Kidney epithelial cell (primary cell): ENCODE results near the gene GTF3C1. TPM values are rescaled to one million over a fixed set of nuclear protein-coding genes. Genes with fewer than 3 reads are reported as not detected.
"Not testable (repeated sequence)": the region's sequence is repeated elsewhere in the genome, so short reads cannot be mapped to it uniquely, and the experiment has no call there.

ENCODE experiments used
- DNase-seq: peaks from one replicate; pipeline ENCODE4 v3.0.0-alpha.2; 2010; ENCODE audit warnings: low read depth
- H3K27me3 ChIP-seq: 2 replicates; pipeline ENCODE4 v1.6.0; 2011; ENCODE audit warnings: low read length; ENCODE audit not compliant: control insufficient read depth, insufficient read depth
- H3K36me3 ChIP-seq: 2 replicates; pipeline ENCODE4 v1.5.1; 2011; ENCODE audit warnings: low read length; ENCODE audit not compliant: control insufficient read depth, insufficient read depth
- H3K4me3 ChIP-seq: 2 replicates; pipeline ENCODE4 v1.5.1; 2011; ENCODE audit warnings: low read depth, mild to moderate bottlenecking, control low read depth, low read length
- CTCF ChIP-seq: IDR thresholded peaks from 2 replicates; pipeline ENCODE4 v1.5.1; 2011; ENCODE audit warnings: mild to moderate bottlenecking, moderate library complexity, low read length, control low read depth, inconsistent platforms; ENCODE audit not compliant: insufficient read depth, poor library complexity, severe bottlenecking
- total RNA-seq: library from RNA; depleted of rRNA; stranded (reverse); fragments of >200 nt; gene quantifications from 2 replicates; pipeline ENCODE4 v1.2.3, GENCODE V29; 2015

The GTF3C1 gene
- total RNA-seq, 1 donor from 2014 or later, result 89.7 TPM

- no peak for DNase-seq
- TF ChIP-seq CTCF, result no peak
- no peaks in the 10 kb centered on the region for H3K27me3 ChIP-seq
- H3K36me3 ChIP-seq, result no peaks in the 10 kb centered on the region
- H3K4me3 ChIP-seq, result no peak overlapping the region
Observed at GRCh38 chr16:27433636-27434035, 116.1 kb downstream of the GTF3C1 start.

GRCh38 chr16:27433191-27433590 lies 116.5 kb downstream of the GTF3C1 start:
- H3K4me3 ChIP-seq, H3K27me3 ChIP-seq, H3K36me3 ChIP-seq, DNase-seq: not testable (repeated sequence)

GRCh38 chr16:27432558-27432957 lies 117.2 kb downstream of the GTF3C1 start:
- peak; percentile 65 for DNase-seq
- Histone ChIP-seq H3K27me3 (no peaks in the 10 kb centered on the region), H3K36me3 (no peaks in the 10 kb centered on the region), H3K4me3 (no peak overlapping the region)
- no peak for TF ChIP-seq CTCF

GRCh38 chr16:27431773-27432532 lies 117.8 kb downstream of the GTF3C1 start:
- H3K4me3 ChIP-seq, result no peak overlapping the region
- no peak for TF ChIP-seq CTCF
- no peak for DNase-seq
- H3K36me3 ChIP-seq, result no peaks in the 10 kb centered on the region
- H3K27me3 ChIP-seq, result no peaks in the 10 kb centered on the region

GRCh38 chr16:27430923-27431484 lies 118.7 kb downstream of the GTF3C1 start:
- no peak for TF ChIP-seq CTCF
- Histone ChIP-seq H3K36me3 (no peaks in the 10 kb centered on the region), H3K4me3 (no peak overlapping the region), H3K27me3 (no peaks in the 10 kb centered on the region)
- DNase-seq, result no peak

GRCh38 chr16:27430512-27430911 lies 119.2 kb downstream of the GTF3C1 start:
- no peaks in the 10 kb centered on the region for H3K36me3 ChIP-seq
- H3K4me3 ChIP-seq, result no peak overlapping the region
- no peaks in the 10 kb centered on the region for H3K27me3 ChIP-seq
- DNase-seq, result no peak
- no peak for TF ChIP-seq CTCF
